HG02943 (cell line): Measurements from ENCODE around the gene SNX30.

Experiments used
- ATAC-seq: cut with Tn5 transposase; IDR thresholded peaks from one replicate; pipeline ENCODE4 v1.9.1; 2021; ENCODE audit warnings: mild to moderate bottlenecking, low read depth, moderate library complexity; ENCODE audit not compliant: unreplicated experiment

The SNX30 gene

DNA sequence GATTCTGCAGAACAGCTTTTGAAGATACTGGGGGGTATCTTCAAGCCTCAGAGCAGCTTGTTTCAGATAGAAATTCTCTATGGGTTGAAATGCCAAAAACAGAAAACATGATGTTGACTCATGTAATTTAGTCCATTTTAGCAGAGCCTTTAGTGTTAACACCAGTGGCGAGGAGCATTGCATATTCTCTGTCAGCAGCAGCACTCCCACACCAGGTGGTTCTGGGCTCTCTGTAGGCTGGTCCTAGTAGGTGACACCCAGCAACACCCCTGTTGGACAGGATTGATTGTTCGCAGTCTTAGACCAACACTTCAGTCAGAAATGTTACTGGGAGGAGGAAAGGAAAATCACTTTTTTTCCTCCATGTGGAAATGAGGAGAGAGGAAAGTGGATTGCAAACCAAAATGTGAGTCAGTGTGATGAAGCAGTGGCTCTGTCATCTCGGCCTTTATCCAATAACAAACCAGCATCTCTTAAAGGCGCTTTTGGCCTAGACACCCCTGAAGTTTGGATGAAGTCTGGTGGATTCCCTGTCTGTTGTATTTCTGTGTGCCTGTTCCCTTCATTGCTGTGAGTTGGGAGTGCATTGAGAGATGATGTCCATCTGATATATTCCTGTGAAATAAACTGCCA, 123.3 kb downstream of the SNX30 start:
- ATAC-seq: no peak

GRCh38 chr9:112878752-112879151, 128.2 kb downstream of the SNX30 start:
- no peak for ATAC-seq

DNA sequence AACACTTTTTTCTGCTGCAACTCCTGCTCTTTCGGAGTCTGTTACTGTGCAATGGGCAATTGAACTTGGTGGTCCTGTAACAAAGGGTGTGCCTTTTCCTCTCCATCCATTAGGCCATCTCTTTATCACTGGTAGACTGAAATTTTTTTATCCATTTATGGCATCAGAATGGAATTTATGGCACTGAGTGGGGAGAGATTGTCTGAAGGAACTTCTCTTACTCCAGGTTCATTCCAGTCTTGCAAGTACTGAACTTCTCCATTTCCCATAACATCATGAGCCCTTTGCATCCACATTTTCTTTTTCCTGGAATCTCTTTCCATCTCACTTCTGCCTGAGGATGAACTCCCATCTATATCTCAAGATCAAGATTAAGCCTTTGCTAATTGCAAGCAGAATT, 130.1 kb downstream of the SNX30 start:
- no peak for ATAC-seq

DNA sequence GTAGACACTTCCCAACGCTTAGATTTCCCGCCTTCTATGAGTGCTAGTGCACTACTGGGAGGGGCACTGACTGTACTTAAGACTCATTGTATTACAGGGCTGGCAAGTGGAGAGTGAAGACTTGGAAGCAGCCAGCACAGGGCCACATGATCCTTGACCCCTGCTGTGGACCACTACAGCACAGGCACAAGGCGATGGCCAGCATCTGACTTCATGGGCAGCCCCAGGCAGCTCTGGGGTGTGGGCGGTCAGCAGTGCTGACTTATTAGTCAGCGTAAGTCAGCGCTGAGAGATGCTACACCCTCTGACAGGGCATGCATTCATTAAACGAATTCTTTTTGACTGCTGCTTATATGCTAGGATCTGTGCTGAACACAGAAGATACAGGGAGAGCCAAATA, 130.8 kb downstream of the SNX30 start:
- ATAC-seq: no peak

GRCh38 chr9:112884101-112884500, 133.5 kb downstream of the SNX30 start:
- ATAC-seq: no peak

GRCh38 chr9:112884721-112885120, 134.2 kb downstream of the SNX30 start:
- ATAC-seq: no peak

DNA sequence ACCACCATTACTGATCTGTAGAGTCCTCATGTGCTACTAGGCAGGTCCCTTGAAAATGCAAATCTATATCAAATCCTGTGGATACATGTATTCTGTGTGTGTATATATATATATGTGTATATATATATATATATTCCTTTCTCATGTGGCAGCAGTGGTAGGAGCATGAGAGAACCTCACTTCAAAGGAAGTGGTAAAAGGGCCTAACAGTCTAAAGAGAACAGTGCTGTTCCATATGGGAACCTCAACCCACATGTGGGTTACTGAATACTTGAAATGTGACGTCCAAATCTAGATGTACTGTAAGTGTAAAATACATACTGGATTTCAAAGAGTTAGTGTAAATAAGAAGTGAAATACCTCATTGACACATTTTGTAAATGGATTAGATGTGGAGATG, 134.8 kb downstream of the SNX30 start:
- ATAC-seq: no peak

DNA sequence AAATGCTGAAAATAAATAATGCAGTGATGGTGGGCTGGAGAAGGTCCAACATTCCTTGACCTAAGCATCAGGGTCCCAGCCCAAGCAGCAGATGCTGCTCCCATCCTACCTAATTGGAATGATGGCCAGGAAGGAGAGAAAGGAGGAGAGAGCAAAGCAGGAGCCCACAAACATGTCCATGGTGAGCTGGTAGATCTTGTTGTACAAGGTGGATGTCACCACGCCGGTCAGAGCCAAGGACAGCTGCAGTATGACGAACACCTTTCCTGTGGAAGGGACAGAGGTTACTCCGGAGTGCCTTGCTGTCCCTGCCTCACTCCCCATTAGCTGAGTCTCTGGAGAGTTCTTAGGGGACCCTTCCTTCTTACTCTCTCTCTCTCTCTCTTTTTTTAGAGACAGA, 135.8 kb downstream of the SNX30 start:
- ATAC-seq: no peak

DNA sequence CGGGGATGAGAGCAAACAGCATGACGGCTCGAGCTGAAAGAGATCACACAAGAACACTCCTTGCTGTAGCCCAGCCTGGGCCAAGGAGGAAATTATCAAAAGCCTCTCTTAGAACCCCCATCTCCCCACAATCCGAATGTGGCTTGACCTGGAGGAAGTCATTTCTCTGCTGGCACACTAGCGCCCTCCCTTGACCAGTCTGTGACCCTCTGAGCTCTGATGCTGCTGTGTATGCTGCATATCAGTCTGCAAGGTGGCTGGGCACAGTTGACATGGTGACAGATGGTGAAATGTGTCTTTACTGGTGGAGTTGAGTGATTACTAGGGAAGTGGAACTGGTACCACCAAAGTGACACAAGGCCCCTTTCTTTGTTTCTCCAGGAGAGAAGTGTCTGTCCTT, 136.8 kb downstream of the SNX30 start:
- no peak for ATAC-seq

GRCh38 chr9:112890106-112891081, 139.8 kb downstream of the SNX30 start, which contains the start of gene SLC46A2:
TSS of gene SLC46A2 (minus strand) at chr9:112890876. CDS start at chr9:112890681, 195 bp downstream.
- ATAC-seq: no peak

DNA sequence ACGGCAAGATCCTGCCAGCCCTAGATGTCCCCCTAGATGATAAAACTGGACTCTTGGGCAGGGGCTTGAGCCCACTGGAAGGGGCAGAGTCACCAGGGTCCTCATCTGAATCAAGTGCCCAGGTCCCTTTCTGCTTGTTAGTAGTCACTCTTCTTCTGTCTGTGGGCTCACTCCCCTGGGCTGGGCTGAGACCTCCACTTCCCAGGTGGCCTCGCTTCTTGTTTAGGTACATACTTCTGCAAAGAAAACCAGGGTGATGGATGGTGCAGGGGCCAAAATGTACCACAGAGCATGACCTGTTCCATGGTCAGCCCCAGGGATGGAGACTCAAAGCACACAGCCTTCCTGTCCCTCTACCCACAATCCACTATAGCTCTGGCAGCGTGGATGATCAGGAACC, 141.0 kb downstream of the SNX30 start:
- ATAC-seq: no peak

DNA sequence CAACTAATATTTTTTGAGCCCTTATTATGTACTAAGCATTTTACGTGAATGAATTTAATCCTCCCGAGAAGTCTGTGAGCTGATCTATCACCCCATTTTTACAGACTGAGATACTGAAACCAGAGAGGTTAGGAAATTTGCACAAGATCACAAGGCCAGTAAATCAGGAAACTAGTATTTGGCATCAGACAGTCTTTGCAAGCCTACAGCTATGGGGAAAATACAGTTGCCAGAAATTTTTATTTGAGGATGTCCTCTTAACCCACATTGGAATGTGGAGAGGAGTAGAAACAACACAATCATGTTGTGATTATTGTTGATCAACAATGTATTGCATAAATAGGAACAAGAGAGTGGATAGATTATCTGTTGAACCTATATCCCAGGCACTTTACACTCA, 142.4 kb downstream of the SNX30 start:
- no peak for ATAC-seq

- no peak for ATAC-seq
Observed at GRCh38 chr9:112894041-112894440, 143.5 kb downstream of the SNX30 start.

- no peak for ATAC-seq
Observed at GRCh38 chr9:112894699-112895098, 144.1 kb downstream of the SNX30 start.

- ATAC-seq: no peak
Observed at GRCh38 chr9:112896131-112896530, 145.6 kb downstream of the SNX30 start.

DNA sequence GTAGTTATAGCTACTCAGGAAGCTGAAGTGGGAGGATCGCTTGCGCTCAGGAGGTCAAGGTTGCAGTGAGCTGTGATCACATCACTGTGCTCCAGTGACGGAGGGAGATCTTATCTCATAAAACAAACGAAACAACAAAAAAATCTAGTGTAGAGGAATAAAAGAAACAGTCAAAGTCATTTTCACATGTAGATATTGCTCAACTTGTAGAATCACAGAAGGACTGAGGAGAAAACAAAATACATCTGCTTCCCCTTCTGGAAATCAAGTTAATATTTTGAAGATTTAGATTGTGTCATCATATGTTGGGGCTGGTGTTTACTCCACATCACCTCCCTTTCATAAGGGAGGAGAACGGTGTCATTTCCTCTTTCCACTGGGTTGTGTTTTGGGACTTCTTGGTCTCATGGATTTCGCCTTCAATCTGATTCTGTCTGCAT, 148.3 kb downstream of the SNX30 start:
- no peak for ATAC-seq

DNA sequence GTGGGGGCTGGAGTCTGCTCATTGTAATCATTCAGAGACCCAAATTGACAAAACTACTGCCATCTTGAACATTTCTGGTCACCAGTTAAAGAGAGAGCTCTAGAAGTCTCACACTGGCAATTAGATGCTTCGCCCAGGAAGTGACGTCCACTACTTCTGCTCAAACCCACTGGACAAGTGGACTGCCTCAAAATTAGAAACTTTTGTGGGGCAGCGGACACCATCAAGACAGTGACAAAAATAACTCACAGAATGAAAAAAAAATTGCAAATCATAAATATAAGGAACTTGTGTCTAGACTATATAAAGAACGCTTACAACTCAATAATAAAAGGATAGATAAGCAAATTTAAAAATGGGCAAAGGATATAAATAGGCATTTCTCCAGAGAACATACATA, 149.9 kb downstream of the SNX30 start:
- ATAC-seq: no peak

- ATAC-seq: no peak
Observed at GRCh38 chr9:112900901-112901300, 150.3 kb downstream of the SNX30 start.

GRCh38 chr9:112905084-112905483, 154.5 kb downstream of the SNX30 start:
- no peak for ATAC-seq

DNA sequence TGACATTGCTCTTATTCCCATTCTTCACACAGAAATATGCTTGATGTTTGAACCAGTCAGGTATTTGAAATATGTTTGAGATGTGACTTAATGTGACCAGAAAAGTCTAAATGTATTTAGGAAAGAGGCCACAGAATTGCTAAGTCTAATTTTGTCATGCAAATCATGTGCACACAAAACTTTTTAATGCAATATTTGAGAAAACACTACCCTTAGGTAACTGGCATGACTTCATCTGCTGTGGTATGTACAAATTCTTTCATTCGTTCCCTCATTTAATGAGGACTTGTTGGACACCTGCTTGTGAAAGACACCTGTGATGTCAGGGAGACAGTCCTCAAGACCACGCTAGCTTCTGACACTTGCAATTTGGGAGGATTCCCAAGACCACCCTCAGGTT, 161.2 kb downstream of the SNX30 start:
- ATAC-seq: no peak

DNA sequence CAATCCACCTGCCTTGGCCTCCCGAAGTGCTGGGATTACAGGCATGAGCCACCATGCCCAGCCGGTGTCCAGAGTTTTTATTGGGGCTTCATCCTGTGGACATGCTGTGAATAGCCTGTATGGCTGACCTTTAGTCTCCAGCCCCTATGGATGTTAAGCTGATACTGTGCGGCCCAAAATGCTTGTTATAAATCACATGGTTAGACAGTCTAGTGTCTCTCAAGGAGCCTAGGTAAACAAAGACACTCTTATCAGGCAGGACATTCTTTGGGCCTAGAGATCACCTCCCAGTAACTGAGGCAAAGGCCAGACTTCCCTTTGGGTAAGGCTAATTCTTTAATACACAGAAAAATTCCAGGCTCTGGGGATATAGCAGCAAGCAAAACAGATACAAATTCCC, 162.1 kb downstream of the SNX30 start:
- no peak for ATAC-seq

DNA sequence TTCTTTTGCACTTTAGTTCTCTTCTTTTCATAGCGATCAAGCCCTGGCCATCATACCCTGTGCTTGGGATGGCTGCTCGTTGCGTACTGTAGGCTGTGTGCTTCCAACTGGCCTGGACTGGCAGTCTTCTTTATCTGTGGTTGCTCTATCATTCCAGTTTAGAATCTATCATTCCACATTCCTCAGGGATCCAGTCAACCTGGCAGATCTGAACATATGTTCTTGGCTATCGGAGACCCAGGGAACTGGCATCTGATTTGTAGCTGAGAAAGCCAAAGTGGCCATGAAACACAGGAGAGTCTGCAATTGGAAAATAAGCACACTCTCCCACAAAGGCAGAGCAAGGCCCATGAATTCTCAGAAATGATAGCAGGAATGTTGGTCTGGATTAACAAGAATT, 162.8 kb downstream of the SNX30 start:
- no peak for ATAC-seq
